ENCODE data around the gene COA6.

DNA sequence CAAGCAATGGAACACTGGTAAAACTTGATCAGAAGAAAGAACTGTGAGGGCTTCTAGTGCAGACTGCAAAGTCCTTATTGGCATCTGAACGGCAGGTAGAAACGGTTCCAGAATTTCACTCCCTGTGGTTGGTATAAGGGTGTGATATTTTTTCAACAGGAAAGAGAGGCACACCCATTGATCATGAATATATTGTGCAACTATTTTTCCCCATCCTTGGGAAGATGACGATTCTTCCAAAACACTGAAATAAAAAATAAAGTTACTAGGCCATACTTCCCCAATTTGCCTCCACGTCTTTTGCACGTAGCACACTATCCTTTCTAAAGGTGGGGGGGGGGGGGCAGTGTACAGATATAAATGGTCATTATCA, 56.2 kb downstream of the COA6 start:
- TF ChIP-seq POLR2A (IDR thresholded peaks at IDR 0.05): no peak
- TF ChIP-seq, protein P1, sequence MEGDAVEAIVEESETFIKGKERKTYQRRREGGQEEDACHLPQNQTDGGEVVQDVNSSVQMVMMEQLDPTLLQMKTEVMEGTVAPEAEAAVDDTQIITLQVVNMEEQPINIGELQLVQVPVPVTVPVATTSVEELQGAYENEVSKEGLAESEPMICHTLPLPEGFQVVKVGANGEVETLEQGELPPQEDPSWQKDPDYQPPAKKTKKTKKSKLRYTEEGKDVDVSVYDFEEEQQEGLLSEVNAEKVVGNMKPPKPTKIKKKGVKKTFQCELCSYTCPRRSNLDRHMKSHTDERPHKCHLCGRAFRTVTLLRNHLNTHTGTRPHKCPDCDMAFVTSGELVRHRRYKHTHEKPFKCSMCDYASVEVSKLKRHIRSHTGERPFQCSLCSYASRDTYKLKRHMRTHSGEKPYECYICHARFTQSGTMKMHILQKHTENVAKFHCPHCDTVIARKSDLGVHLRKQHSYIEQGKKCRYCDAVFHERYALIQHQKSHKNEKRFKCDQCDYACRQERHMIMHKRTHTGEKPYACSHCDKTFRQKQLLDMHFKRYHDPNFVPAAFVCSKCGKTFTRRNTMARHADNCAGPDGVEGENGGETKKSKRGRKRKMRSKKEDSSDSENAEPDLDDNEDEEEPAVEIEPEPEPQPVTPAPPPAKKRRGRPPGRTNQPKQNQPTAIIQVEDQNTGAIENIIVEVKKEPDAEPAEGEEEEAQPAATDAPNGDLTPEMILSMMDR (IDR thresholded peaks at IDR 0.05): no peak

Data from Peyer's patch (tissue), 4 donors.